ENCODE measurements around the gene PEX16. TPM values are rescaled to one million over a fixed set of nuclear protein-coding genes. Genes with fewer than 3 reads are reported as not detected.

Gene PEX16
- total RNA-seq, 2 donors from 2014 or later: 32.2 to 37.8 TPM

- H3K9me3 Mint-ChIP-seq: no peaks in the 10 kb centered on the region
- H3K4me3 Mint-ChIP-seq: no peak overlapping the region
These were observed 46.0 kb downstream of the PEX16 start for GRCh38 chr11:45871638-45872037.

GRCh38 chr11:45870706-45871105 is 47.0 kb downstream of the PEX16 start:
- no peak overlapping the region for H3K27ac ChIP-seq (ENCODE audit: low read depth, low read length)
- H3K27me3 Mint-ChIP-seq (ENCODE audit: insufficient read depth): no peaks in the 10 kb centered on the region
- H3K9ac ChIP-seq (ENCODE audit: extremely low read depth, low read length, poor library complexity, severe bottlenecking): no peak overlapping the region
- WGBS, 2 experiments (ENCODE audit: insufficient coverage in 1 of 2, insufficient read length in 1 of 2): 89 to 94% methylated on average over 1 to 4 of the region's 4 CpGs
- H3K27ac Mint-ChIP-seq: no peak overlapping the region
- no peak overlapping the region for H3K4me3 Mint-ChIP-seq
- peaks cover 34% of the 10 kb centered on the region for H3K36me3 Mint-ChIP-seq (ENCODE audit: low read depth)
- H3K4me3 ChIP-seq (ENCODE audit: low read length): no peak overlapping the region
- H3K27me3 ChIP-seq (ENCODE audit: control insufficient read depth, insufficient read depth, low read length, poor library complexity, severe bottlenecking): no peaks in the 10 kb centered on the region
- H3K36me3 ChIP-seq (ENCODE audit: control insufficient read depth, insufficient read depth, low read length): peaks cover 65% of the 10 kb centered on the region
- no peaks in the 10 kb centered on the region for H3K4me1 Mint-ChIP-seq
- no peaks in the 10 kb centered on the region for H3K9me3 ChIP-seq (ENCODE audit: control insufficient read depth, low read length)
- no peak for TF ChIP-seq CTCF (conservative IDR thresholded peaks at IDR 0.05)
- no peaks in the 10 kb centered on the region for H3K9me3 Mint-ChIP-seq
- DNase-seq: no peak
- no peaks in the 10 kb centered on the region for H3K4me1 ChIP-seq (ENCODE audit: control insufficient read depth, insufficient read depth, low read length)

More at GRCh38 chr11:45871638-45872037, 46.0 kb downstream of the PEX16 start:
- no peak overlapping the region for H3K9ac ChIP-seq (ENCODE audit: extremely low read depth, low read length, poor library complexity, severe bottlenecking)
- peaks cover 9% of the 10 kb centered on the region for H3K4me1 Mint-ChIP-seq
- H3K4me1 ChIP-seq (ENCODE audit: control insufficient read depth, insufficient read depth, low read length): peaks cover 3% of the 10 kb centered on the region
- H3K27ac Mint-ChIP-seq: no peak overlapping the region
- no peaks in the 10 kb centered on the region for H3K27me3 ChIP-seq (ENCODE audit: control insufficient read depth, insufficient read depth, low read length, poor library complexity, severe bottlenecking)
- WGBS, 2 experiments (ENCODE audit: insufficient coverage in 1 of 2, insufficient read length in 1 of 2): 87 to 100% methylated on average over 1 to 2 of the region's 2 CpGs
- no peak for DNase-seq
- H3K4me3 ChIP-seq (ENCODE audit: low read length): no peak overlapping the region
- H3K27me3 Mint-ChIP-seq (ENCODE audit: insufficient read depth): no peaks in the 10 kb centered on the region
- H3K36me3 Mint-ChIP-seq (ENCODE audit: low read depth): peaks cover 30% of the 10 kb centered on the region
- peaks cover 64% of the 10 kb centered on the region for H3K36me3 ChIP-seq (ENCODE audit: control insufficient read depth, insufficient read depth, low read length)
- H3K27ac ChIP-seq (ENCODE audit: low read depth, low read length): no peak overlapping the region
- no peak for TF ChIP-seq CTCF (conservative IDR thresholded peaks at IDR 0.05)
- H3K9me3 ChIP-seq (ENCODE audit: control insufficient read depth, low read length): no peaks in the 10 kb centered on the region

GRCh38 chr11:45869551-45869950 is 48.1 kb downstream of the PEX16 start:
- no peak overlapping the region for H3K27ac Mint-ChIP-seq
- no peak overlapping the region for H3K4me3 Mint-ChIP-seq
- H3K4me1 ChIP-seq (ENCODE audit: control insufficient read depth, insufficient read depth, low read length): no peaks in the 10 kb centered on the region
- no peaks in the 10 kb centered on the region for H3K4me1 Mint-ChIP-seq
- H3K9me3 ChIP-seq (ENCODE audit: control insufficient read depth, low read length): no peaks in the 10 kb centered on the region
- no peak overlapping the region for H3K27ac ChIP-seq (ENCODE audit: low read depth, low read length)
- H3K9me3 Mint-ChIP-seq: no peaks in the 10 kb centered on the region
- H3K9ac ChIP-seq (ENCODE audit: extremely low read depth, low read length, poor library complexity, severe bottlenecking): no peak overlapping the region
- WGBS, 2 experiments (ENCODE audit: insufficient coverage in 1 of 2, insufficient read length in 1 of 2): 91 to 98% methylated on average over 7 to 12 of the region's 12 CpGs
- H3K27me3 ChIP-seq (ENCODE audit: control insufficient read depth, insufficient read depth, low read length, poor library complexity, severe bottlenecking): no peaks in the 10 kb centered on the region
- peaks cover 61% of the 10 kb centered on the region for H3K36me3 ChIP-seq (ENCODE audit: control insufficient read depth, insufficient read depth, low read length)
- peaks cover 37% of the 10 kb centered on the region for H3K36me3 Mint-ChIP-seq (ENCODE audit: low read depth)
- H3K4me3 ChIP-seq (ENCODE audit: low read length): no peak overlapping the region
- no peak for TF ChIP-seq CTCF (conservative IDR thresholded peaks at IDR 0.05)
- no peaks in the 10 kb centered on the region for H3K27me3 Mint-ChIP-seq (ENCODE audit: insufficient read depth)
- no peak for DNase-seq

Measured in endodermal cell (in vitro differentiated cells).